Peyer's patch (tissue), 4 donors: ENCODE measurements around the gene SLC16A1. TPM values are rescaled to one million over a fixed set of nuclear protein-coding genes. Genes with fewer than 3 reads are reported as not detected.

Experiments
- DNase-seq, 3 donors: peaks; one replicate each; pipeline ENCODE4 v3.0.0-alpha.2; 2017 to 2019
- H3K27ac ChIP-seq, 4 donors: fragments of 200-600 bp; sonication (generic); one replicate each; pipeline ENCODE4 v1.5.1; 2016 to 2019
- H3K27me3 ChIP-seq, 2 donors: fragments of 200-600 bp; sonication (generic); one replicate each; pipeline ENCODE4 v1.5.1; 2019
- H3K36me3 ChIP-seq, 3 donors: fragments of 200-600 bp; sonication (generic); one replicate each; pipeline ENCODE4 v1.5.1; 2016 to 2019
- H3K4me1 ChIP-seq, 4 donors: fragments of 200-600 bp; sonication (generic); one replicate each; pipeline ENCODE4 v1.5.1; 2016 to 2019
- H3K4me3 ChIP-seq, 4 donors: fragments of 200-600 bp; sonication (generic); 1 replicate in 3 of 4; 2 replicates in 1 of 4; pipeline ENCODE4 v1.5.1; 2016 to 2019; ENCODE audit warnings: mild to moderate bottlenecking in 1 of 4
- H3K9me3 ChIP-seq, 4 donors: fragments of 200-600 bp; sonication (generic); one replicate each; pipeline ENCODE4 v1.5.1; 2016 to 2019; ENCODE audit warnings: mild to moderate bottlenecking in 1 of 4
- CTCF ChIP-seq, 6 experiments: fragments of 450-650 bp in 4 of 6; fragments of 200-600 bp in 2 of 6; sonication (generic) in 1 of 6; IDR thresholded peaks; one replicate each; pipeline ENCODE4 v1.5.1; 2017 to 2019; ENCODE audit warnings: antibody characterized with exemption in 6 of 6, mild to moderate bottlenecking in 3 of 6, moderate library complexity in 1 of 6
- POLR2A ChIP-seq, 2 donors: fragments of 450-650 bp; IDR thresholded peaks; one replicate each; pipeline ENCODE4 v1.5.1; 2017; ENCODE audit warnings: antibody characterized with exemption in 2 of 2, mild to moderate bottlenecking in 2 of 2, moderate library complexity in 2 of 2
- total RNA-seq, 4 donors: library from RNA; depleted of rRNA; stranded (reverse); fragments of >200 nt; gene quantifications; one replicate each; pipeline ENCODE4 v1.1.0, GENCODE V29; 2016

Gene SLC16A1
- total RNA-seq, 4 donors from 2014 or later, result 2.5 to 33.1 (median 14.0) TPM

- peak in 1 of 3 donors; percentile 82 for DNase-seq
- H3K9me3 ChIP-seq, result no peaks in the 10 kb centered on the region
- peak overlapping the region in 3 of 4 donors; percentile 24 to 69 (median 37) for H3K27ac ChIP-seq
- TF ChIP-seq POLR2A (IDR thresholded peaks at IDR 0.05), result no peak
- TF ChIP-seq CTCF (IDR thresholded peaks at IDR 0.05), result no peak
- H3K4me3 ChIP-seq, result no peak overlapping the region
- H3K36me3 ChIP-seq, result no peaks in the 10 kb centered on the region
- no peaks in the 10 kb centered on the region for H3K27me3 ChIP-seq
- H3K4me1 ChIP-seq, result peaks cover 0 to 21% (median 0%) of the 10 kb centered on the region in 4 donors
Observed at GRCh38 chr1:112904831-112905261, 51.1 kb downstream of the SLC16A1 start.

- no peaks in the 10 kb centered on the region for H3K36me3 ChIP-seq
- TF ChIP-seq POLR2A (IDR thresholded peaks at IDR 0.05) (no peak), CTCF (IDR thresholded peaks at IDR 0.05) (no peak)
- DNase-seq, result no peak
- no peak overlapping the region for H3K4me3 ChIP-seq
- peak overlapping the region in 3 of 4 donors; percentile 24 to 69 (median 37) for H3K27ac ChIP-seq
- no peaks in the 10 kb centered on the region for H3K9me3 ChIP-seq
- H3K27me3 ChIP-seq, result no peaks in the 10 kb centered on the region
- H3K4me1 ChIP-seq, result peaks cover 0 to 21% (median 0%) of the 10 kb centered on the region in 4 donors
Observed at GRCh38 chr1:112904071-112904830, 51.7 kb downstream of the SLC16A1 start.

- no peak for DNase-seq
- Histone ChIP-seq H3K4me3 (no peak overlapping the region), H3K4me1 (peaks cover 0 to 21% (median 0%) of the 10 kb centered on the region in 4 donors), H3K27ac (no peak overlapping the region), H3K36me3 (no peaks in the 10 kb centered on the region), H3K27me3 (no peaks in the 10 kb centered on the region), H3K9me3 (no peaks in the 10 kb centered on the region)
- TF ChIP-seq POLR2A (IDR thresholded peaks at IDR 0.05), result no peak
- no peak for TF ChIP-seq CTCF (IDR thresholded peaks at IDR 0.05)
Observed at GRCh38 chr1:112902221-112902620, 53.8 kb downstream of the SLC16A1 start.

GRCh38 chr1:112901387-112901786 lies 54.6 kb downstream of the SLC16A1 start:
- Histone ChIP-seq H3K4me1 (peaks cover 0 to 21% (median 0%) of the 10 kb centered on the region in 4 donors), H3K36me3 (no peaks in the 10 kb centered on the region), H3K9me3 (peaks cover 0 to 3% (median 0%) of the 10 kb centered on the region in 4 donors), H3K27me3 (no peaks in the 10 kb centered on the region), H3K4me3 (no peak overlapping the region), H3K27ac (no peak overlapping the region)
- DNase-seq, result no peak
- no peak for TF ChIP-seq POLR2A (IDR thresholded peaks at IDR 0.05)
- no peak for TF ChIP-seq CTCF (IDR thresholded peaks at IDR 0.05)

- H3K4me3 ChIP-seq, result no peak overlapping the region
- H3K4me1 ChIP-seq, result no peaks in the 10 kb centered on the region
- H3K27me3 ChIP-seq, result no peaks in the 10 kb centered on the region
- H3K27ac ChIP-seq, result no peak overlapping the region
- DNase-seq, result no peak
- TF ChIP-seq CTCF (IDR thresholded peaks at IDR 0.05) (no peak), POLR2A (IDR thresholded peaks at IDR 0.05) (no peak)
- no peaks in the 10 kb centered on the region for H3K36me3 ChIP-seq
- H3K9me3 ChIP-seq, result peaks cover 0 to 9% (median 0%) of the 10 kb centered on the region in 4 donors
Observed at GRCh38 chr1:112896783-112897182, 59.2 kb downstream of the SLC16A1 start.
